Measurements from ENCODE around the gene FOCAD. TPM values are rescaled to one million over a fixed set of nuclear protein-coding genes. Genes with fewer than 3 reads are reported as not detected.

Gene FOCAD
- total RNA-seq, 1 donor from 2014 or later: 104 TPM

DNA sequence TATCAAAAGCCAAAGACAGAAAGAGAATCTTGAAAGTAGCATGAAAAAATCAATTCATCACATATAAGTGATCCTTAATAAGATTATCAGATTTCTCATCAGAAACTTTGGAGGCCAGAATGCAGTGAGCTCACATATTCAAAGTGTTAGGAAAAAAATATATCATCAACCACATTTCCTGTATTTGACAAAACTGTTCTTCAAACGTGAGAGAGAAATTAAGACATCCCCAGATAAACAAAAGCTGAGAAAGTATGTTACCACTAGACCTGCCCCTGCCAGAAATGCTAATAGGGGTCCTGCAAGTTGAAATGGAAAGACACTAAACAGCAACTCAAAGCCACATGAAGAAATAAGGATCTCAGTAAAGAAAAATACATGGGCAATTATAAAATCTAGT, 317.5 kb downstream of the FOCAD start:
- no peaks in the 10 kb centered on the region for H3K27me3 Mint-ChIP-seq (ENCODE audit: unreplicated experiment)
- DNase-seq: no peak
- no peaks in the 10 kb centered on the region for H3K9me3 Mint-ChIP-seq (ENCODE audit: unreplicated experiment)
- H3K36me3 Mint-ChIP-seq (ENCODE audit: unreplicated experiment): peaks cover 20% of the 10 kb centered on the region
- no peaks in the 10 kb centered on the region for H3K4me1 Mint-ChIP-seq (ENCODE audit: low read depth, unreplicated experiment)
- TF ChIP-seq, protein P1, sequence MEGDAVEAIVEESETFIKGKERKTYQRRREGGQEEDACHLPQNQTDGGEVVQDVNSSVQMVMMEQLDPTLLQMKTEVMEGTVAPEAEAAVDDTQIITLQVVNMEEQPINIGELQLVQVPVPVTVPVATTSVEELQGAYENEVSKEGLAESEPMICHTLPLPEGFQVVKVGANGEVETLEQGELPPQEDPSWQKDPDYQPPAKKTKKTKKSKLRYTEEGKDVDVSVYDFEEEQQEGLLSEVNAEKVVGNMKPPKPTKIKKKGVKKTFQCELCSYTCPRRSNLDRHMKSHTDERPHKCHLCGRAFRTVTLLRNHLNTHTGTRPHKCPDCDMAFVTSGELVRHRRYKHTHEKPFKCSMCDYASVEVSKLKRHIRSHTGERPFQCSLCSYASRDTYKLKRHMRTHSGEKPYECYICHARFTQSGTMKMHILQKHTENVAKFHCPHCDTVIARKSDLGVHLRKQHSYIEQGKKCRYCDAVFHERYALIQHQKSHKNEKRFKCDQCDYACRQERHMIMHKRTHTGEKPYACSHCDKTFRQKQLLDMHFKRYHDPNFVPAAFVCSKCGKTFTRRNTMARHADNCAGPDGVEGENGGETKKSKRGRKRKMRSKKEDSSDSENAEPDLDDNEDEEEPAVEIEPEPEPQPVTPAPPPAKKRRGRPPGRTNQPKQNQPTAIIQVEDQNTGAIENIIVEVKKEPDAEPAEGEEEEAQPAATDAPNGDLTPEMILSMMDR (IDR thresholded peaks at IDR 0.05; ENCODE audit: partially characterized antibody, unreplicated experiment): no peak
- no peak overlapping the region for H3K4me3 Mint-ChIP-seq (ENCODE audit: unreplicated experiment)
- H3K27ac Mint-ChIP-seq (ENCODE audit: unreplicated experiment): no peak overlapping the region

DNA sequence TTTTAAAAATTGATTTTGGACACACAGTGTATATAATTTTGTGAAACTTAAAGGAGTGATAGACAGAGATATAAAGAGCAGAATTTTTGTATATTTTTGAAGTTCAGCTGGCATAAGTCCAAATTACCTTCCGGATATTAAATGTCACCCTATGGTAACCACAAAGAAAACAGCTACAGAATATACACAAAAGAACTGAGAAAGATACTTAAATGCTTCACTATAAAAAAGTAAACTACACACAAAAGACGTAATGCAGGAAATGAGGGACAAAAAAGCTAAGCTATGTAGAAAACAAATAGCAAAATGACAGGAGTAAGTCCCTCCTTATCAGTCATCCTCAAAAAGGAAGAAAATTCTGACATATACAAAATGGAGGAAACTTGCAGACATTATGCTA, 318.0 kb downstream of the FOCAD start:
- TF ChIP-seq, protein P1 (IDR thresholded peaks at IDR 0.05; ENCODE audit: partially characterized antibody, unreplicated experiment): no peak
- H3K4me1 Mint-ChIP-seq (ENCODE audit: low read depth, unreplicated experiment): no peaks in the 10 kb centered on the region
- no peaks in the 10 kb centered on the region for H3K27me3 Mint-ChIP-seq (ENCODE audit: unreplicated experiment)
- no peak overlapping the region for H3K27ac Mint-ChIP-seq (ENCODE audit: unreplicated experiment)
- H3K9me3 Mint-ChIP-seq (ENCODE audit: unreplicated experiment): no peaks in the 10 kb centered on the region
- H3K4me3 Mint-ChIP-seq (ENCODE audit: unreplicated experiment): no peak overlapping the region
- no peak for DNase-seq
- H3K36me3 Mint-ChIP-seq (ENCODE audit: unreplicated experiment): peaks cover 20% of the 10 kb centered on the region

DNA sequence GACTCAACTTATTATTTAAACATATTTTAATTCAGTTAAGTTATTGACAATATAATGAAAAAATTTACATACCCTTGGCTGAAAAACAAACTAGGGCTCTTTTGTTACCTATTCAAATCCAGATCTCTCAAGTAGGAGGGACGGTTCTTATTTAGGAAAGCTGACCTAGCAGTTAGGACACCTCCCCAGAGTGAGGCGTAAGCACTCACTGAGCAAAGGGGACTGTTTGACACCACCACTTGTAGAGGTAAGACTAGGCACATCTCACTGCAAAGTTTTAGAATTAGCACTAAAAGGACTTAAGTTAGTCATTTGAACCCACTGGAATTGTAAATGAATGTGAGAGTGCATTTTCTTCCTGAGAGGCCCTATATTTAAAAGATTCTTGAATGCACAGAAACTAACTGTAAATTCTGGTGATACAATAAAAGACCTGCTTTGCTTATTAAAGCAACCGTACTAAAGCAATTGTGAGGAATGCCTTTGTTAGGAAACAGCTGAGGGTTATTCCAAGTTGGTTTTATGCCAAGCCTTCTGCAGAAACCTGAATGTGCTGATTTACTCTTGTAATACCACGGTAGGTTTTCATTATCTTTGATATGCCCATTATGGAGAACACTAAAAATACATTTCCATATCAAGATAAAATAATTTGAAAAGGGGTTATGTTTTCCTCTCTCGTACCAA, 331.2 kb downstream of the FOCAD start:
- Mint-ChIP-seq H3K4me3 (ENCODE audit: unreplicated experiment) (no peak overlapping the region), H3K27ac (ENCODE audit: unreplicated experiment) (no peak overlapping the region)
- DNase-seq: no peak

DNA sequence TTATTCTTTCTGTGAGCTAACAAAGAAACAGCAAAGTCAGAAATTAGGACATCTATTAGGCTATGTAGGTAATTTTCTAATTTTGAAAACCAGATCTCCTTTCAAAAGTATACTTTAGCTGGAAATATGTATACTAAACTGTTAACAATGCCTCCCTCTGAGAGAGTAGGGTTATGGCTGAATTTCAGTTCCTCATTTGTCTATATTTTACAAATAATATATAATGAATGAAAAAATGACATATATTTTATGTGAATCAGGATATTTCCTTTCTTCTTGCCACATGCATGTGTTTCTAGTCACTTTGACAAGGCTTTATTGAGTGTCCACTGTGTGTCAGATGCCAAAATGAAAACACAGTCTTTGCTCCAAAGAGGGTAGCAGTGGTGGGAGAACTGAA, 331.9 kb downstream of the FOCAD start:
- no peak overlapping the region for H3K27ac Mint-ChIP-seq (ENCODE audit: unreplicated experiment)

More for the DNA sequence above, 331.2 kb downstream of the FOCAD start:
- peaks cover 2% of the 10 kb centered on the region for H3K4me1 Mint-ChIP-seq (ENCODE audit: low read depth, unreplicated experiment)
- no peaks in the 10 kb centered on the region for H3K9me3 Mint-ChIP-seq (ENCODE audit: unreplicated experiment)
- H3K36me3 Mint-ChIP-seq (ENCODE audit: unreplicated experiment): no peaks in the 10 kb centered on the region
- TF ChIP-seq, protein P1 (IDR thresholded peaks at IDR 0.05; ENCODE audit: partially characterized antibody, unreplicated experiment): no peak
- no peaks in the 10 kb centered on the region for H3K27me3 Mint-ChIP-seq (ENCODE audit: unreplicated experiment)

More for the DNA sequence above, 331.9 kb downstream of the FOCAD start:
- no peaks in the 10 kb centered on the region for H3K9me3 Mint-ChIP-seq (ENCODE audit: unreplicated experiment)
- TF ChIP-seq, protein P1 (IDR thresholded peaks at IDR 0.05; ENCODE audit: partially characterized antibody, unreplicated experiment): no peak
- H3K4me3 Mint-ChIP-seq (ENCODE audit: unreplicated experiment): no peak overlapping the region
- H3K4me1 Mint-ChIP-seq (ENCODE audit: low read depth, unreplicated experiment): peaks cover 2% of the 10 kb centered on the region
- H3K27me3 Mint-ChIP-seq (ENCODE audit: unreplicated experiment): peaks cover 2% of the 10 kb centered on the region
- no peak for DNase-seq
- H3K36me3 Mint-ChIP-seq (ENCODE audit: unreplicated experiment): no peaks in the 10 kb centered on the region
